A673 (cell line): ENCODE measurements around the gene CBL. TPM values are rescaled to one million over a fixed set of nuclear protein-coding genes. Genes with fewer than 3 reads are reported as not detected.

Source experiments
- BruUV-seq: library from RNA; stranded (reverse); fragments of 400-500 nt; replicated peaks from 2 replicates; lab custom pipeline; 2021; lab: Mats Ljungman, UMichigan
- CTCF ChIA-PET: fragments of 300-600 bp; sonication (Branson Sonifier 250); formaldehyde crosslinking; loops from one replicate; lab custom pipeline; 2022; ENCODE audit warnings: antibody characterized with exemption; lab: Charles Lee
- POLR2A ChIA-PET: fragments of 300-600 bp; sonication (Branson Sonifier 250); formaldehyde crosslinking; loops from one replicate; lab custom pipeline; 2022; ENCODE audit warnings: antibody characterized with exemption; ENCODE audit not compliant: low non-redundant PET; lab: Charles Lee
- DNase-seq: peaks from one replicate; pipeline ENCODE4 v3.0.0-alpha.2; 2015; ENCODE audit warnings: low spot score
- H3K27ac ChIP-seq: fragments of 200-600 bp; sonication (generic); 2 replicates; pipeline ENCODE4 v1.5.1; 2016; ENCODE audit warnings: mixed run types, low read depth, mild to moderate bottlenecking, mixed read lengths, antibody characterized with exemption, low read length; ENCODE audit not compliant: poor library complexity, severe bottlenecking
- H3K27me3 ChIP-seq: fragments of 200-600 bp; sonication (generic); replicated peaks from 2 replicates; pipeline ENCODE4 v1.6.1; 2017; ENCODE audit warnings: mixed run types, low read depth, mild to moderate bottlenecking, mixed read lengths, antibody characterized with exemption, low read length; ENCODE audit not compliant: insufficient read depth, poor library complexity
- H3K36me3 ChIP-seq: fragments of 200-600 bp; sonication (generic); 2 replicates; pipeline ENCODE4 v1.6.1; 2016; ENCODE audit warnings: mixed run types, mild to moderate bottlenecking, mixed read lengths, antibody characterized with exemption, low read length; ENCODE audit not compliant: insufficient read depth, poor library complexity, severe bottlenecking
- H3K4me1 ChIP-seq: fragments of 200-600 bp; sonication (generic); 2 replicates; pipeline ENCODE4 v1.6.1; 2017; ENCODE audit warnings: mixed run types, mild to moderate bottlenecking, mixed read lengths, antibody characterized with exemption, low read length; ENCODE audit not compliant: insufficient read depth, poor library complexity, severe bottlenecking
- H3K4me3 ChIP-seq: fragments of 200-600 bp; sonication (generic); 2 replicates; pipeline ENCODE4 v1.5.1; 2016; ENCODE audit warnings: low read depth, mixed run types, mild to moderate bottlenecking, mixed read lengths, low read length; ENCODE audit not compliant: poor library complexity, severe bottlenecking
- H3K9me3 ChIP-seq: fragments of 200-600 bp; sonication (generic); 2 replicates; pipeline ENCODE4 v1.6.1; 2016; ENCODE audit warnings: mixed run types, low read depth, mild to moderate bottlenecking, mixed read lengths, antibody characterized with exemption, low read length; ENCODE audit not compliant: poor library complexity, severe bottlenecking
- CTCF ChIP-seq: fragments of 300-800, 200-600 bp; sonication (generic); conservative IDR thresholded peaks from 2 replicates; pipeline ENCODE4 v1.5.1; 2017; ENCODE audit warnings: low read depth, mild to moderate bottlenecking, antibody characterized with exemption, low read length, moderate library complexity, mixed read lengths
- EZH2 ChIP-seq: fragments of 200-600 bp; sonication (generic); IDR thresholded peaks from 2 replicates; pipeline ENCODE4 v1.6.1; 2017; ENCODE audit warnings: borderline replicate concordance, low read depth, mild to moderate bottlenecking, mixed read lengths, antibody characterized with exemption, low read length; ENCODE audit not compliant: poor library complexity, severe bottlenecking
- intact Hi-C: fragments of 100-400 bp; cut with micrococcal nuclease; formaldehyde crosslinking; loops from one replicate; pipeline ENCODE4 v1.10.0; 2022; ENCODE audit not compliant: unreplicated experiment
- total RNA-seq: library from RNA; stranded (reverse); gene quantifications from 2 replicates; pipeline ENCODE4 v1.2.3, GENCODE V29; 2021

Gene CBL
- total RNA-seq, 1 experiment from 2014 or later = 40.7 TPM

GRCh38 chr11:119344291-119345010 is 138.3 kb downstream of the CBL start:
- H3K36me3 ChIP-seq = no peaks in the 10 kb centered on the region
- ChIA-PET POLR2A (interaction anchor here (0.7 kb wide), 1 partner anchor 682 kb away, joined by 3 read pairs; no protein-coding TSS in a partner anchor), CTCF (no interaction called here)
- H3K9me3 ChIP-seq = no peaks in the 10 kb centered on the region
- H3K27ac ChIP-seq = no peak overlapping the region
- BruUV-seq = no TSS peak
- no peak for DNase-seq
- TF ChIP-seq CTCF (no peak), EZH2 (no peak)
- H3K4me1 ChIP-seq = peaks cover 9% of the 10 kb centered on the region
- intact Hi-C loops = no loop called here
- peaks cover 16% of the 10 kb centered on the region for H3K27me3 ChIP-seq
- H3K4me3 ChIP-seq = no peak overlapping the region

- H3K27ac ChIP-seq = no peak overlapping the region
- TF ChIP-seq EZH2 (no peak), CTCF (no peak)
- H3K9me3 ChIP-seq = no peaks in the 10 kb centered on the region
- H3K4me3 ChIP-seq = no peak overlapping the region
- no peak for DNase-seq
- CTCF ChIA-PET = interaction anchor here (0.6 kb wide), 1 partner anchor 10 kb away, joined by 3 read pairs; no protein-coding TSS in a partner anchor
- intact Hi-C loops = no loop called here
- H3K4me1 ChIP-seq = no peaks in the 10 kb centered on the region
- no TSS peak for BruUV-seq
- H3K27me3 ChIP-seq = peaks cover 8% of the 10 kb centered on the region
- POLR2A ChIA-PET = no interaction called here
- H3K36me3 ChIP-seq = no peaks in the 10 kb centered on the region
These were observed 139.5 kb downstream of the CBL start for GRCh38 chr11:119345685-119346084.

GRCh38 chr11:119346605-119347004 is 140.5 kb downstream of the CBL start, which contains the start of gene MFRP:
TSS of gene MFRP (minus strand) at chr11:119346705. CDS start at chr11:119346513, 192 bp downstream.
- TF ChIP-seq EZH2 (no peak), CTCF (no peak)
- ChIA-PET CTCF (no interaction called here), POLR2A (no interaction called here)
- H3K4me1 ChIP-seq = no peaks in the 10 kb centered on the region
- intact Hi-C loops = no loop called here
- no peaks in the 10 kb centered on the region for H3K9me3 ChIP-seq
- H3K27ac ChIP-seq = no peak within 1 kb of the TSS
- BruUV-seq = no TSS peak
- no peak within 1 kb of the TSS for H3K4me3 ChIP-seq
- no peaks in the 10 kb centered on the region for H3K27me3 ChIP-seq
- no peaks in the 10 kb centered on the region for H3K36me3 ChIP-seq
- DNase-seq = no peak
